Kidney epithelial cell (primary cell): Measurements from ENCODE around the gene ATXN7L1. TPM values are rescaled to one million over a fixed set of nuclear protein-coding genes. Genes with fewer than 3 reads are reported as not detected.

Experiments used
- DNase-seq: peaks from one replicate; pipeline ENCODE4 v3.0.0-alpha.2; 2010; ENCODE audit warnings: low read depth
- H3K27me3 ChIP-seq: 2 replicates; pipeline ENCODE4 v1.6.0; 2011; ENCODE audit warnings: low read length; ENCODE audit not compliant: control insufficient read depth, insufficient read depth
- H3K36me3 ChIP-seq: 2 replicates; pipeline ENCODE4 v1.5.1; 2011; ENCODE audit warnings: low read length; ENCODE audit not compliant: control insufficient read depth, insufficient read depth
- H3K4me3 ChIP-seq: 2 replicates; pipeline ENCODE4 v1.5.1; 2011; ENCODE audit warnings: low read depth, mild to moderate bottlenecking, control low read depth, low read length
- total RNA-seq: library from RNA; depleted of rRNA; stranded (reverse); fragments of >200 nt; gene quantifications from 2 replicates; pipeline ENCODE4 v1.2.3, GENCODE V29; 2015
- TF ChIP-seq, protein P1 (sequence below): IDR thresholded peaks from 2 replicates; pipeline ENCODE4 v1.5.1; 2011; ENCODE audit warnings: mild to moderate bottlenecking, moderate library complexity, low read length, control low read depth, inconsistent platforms; ENCODE audit not compliant: insufficient read depth, poor library complexity, severe bottlenecking

The ATXN7L1 gene
- total RNA-seq, 1 donor from 2014 or later = 2.4 TPM

DNA sequence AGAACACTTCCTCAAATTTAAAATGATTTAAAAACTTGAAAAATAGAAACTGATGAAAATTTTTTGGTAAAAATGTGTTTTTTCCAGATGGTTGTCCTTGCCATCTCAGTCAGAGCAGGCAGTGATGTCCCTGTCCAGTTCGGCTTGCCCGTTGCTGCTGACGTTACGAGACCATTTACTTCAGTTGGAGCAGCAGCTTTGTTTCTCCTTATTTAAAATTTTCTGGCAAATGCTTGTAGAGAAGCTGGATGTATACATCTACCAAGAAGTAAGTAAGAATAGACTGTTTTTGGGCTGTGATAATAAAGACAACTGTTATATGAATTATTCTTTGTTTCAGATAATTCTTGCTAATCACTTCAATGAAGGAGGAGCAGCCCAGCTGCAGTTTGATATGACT is 311.2 kb downstream of the ATXN7L1 start:
- H3K36me3 ChIP-seq = no peaks in the 10 kb centered on the region
- no peak for DNase-seq
- no peak overlapping the region for H3K4me3 ChIP-seq
- TF ChIP-seq, protein P1, sequence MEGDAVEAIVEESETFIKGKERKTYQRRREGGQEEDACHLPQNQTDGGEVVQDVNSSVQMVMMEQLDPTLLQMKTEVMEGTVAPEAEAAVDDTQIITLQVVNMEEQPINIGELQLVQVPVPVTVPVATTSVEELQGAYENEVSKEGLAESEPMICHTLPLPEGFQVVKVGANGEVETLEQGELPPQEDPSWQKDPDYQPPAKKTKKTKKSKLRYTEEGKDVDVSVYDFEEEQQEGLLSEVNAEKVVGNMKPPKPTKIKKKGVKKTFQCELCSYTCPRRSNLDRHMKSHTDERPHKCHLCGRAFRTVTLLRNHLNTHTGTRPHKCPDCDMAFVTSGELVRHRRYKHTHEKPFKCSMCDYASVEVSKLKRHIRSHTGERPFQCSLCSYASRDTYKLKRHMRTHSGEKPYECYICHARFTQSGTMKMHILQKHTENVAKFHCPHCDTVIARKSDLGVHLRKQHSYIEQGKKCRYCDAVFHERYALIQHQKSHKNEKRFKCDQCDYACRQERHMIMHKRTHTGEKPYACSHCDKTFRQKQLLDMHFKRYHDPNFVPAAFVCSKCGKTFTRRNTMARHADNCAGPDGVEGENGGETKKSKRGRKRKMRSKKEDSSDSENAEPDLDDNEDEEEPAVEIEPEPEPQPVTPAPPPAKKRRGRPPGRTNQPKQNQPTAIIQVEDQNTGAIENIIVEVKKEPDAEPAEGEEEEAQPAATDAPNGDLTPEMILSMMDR = no peak
- H3K27me3 ChIP-seq = no peaks in the 10 kb centered on the region

DNA sequence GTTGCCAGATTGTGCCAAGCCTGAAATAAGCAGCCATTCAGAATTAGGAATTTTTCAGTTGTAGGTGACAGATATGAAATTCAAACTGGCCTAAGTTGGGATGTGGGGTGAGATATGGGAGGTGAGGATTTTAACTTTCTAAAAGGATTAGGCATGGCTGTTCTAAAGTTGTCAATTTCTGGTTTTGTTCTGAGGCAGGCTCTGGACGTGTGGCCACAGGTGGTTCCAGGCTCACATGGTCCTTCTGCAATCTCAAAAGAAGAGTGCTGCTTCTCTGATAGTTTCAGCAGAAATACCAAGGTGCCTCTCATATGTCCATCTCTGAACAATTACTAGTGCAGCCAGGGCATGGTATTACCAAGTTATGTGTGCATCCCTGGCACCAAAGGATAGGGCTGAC is 316.5 kb downstream of the ATXN7L1 start:
- DNase-seq = no peak
- H3K27me3 ChIP-seq = no peaks in the 10 kb centered on the region
- H3K36me3 ChIP-seq = peaks cover 2% of the 10 kb centered on the region

More for the DNA sequence above, 316.5 kb downstream of the ATXN7L1 start:
- TF ChIP-seq, protein P1 = no peak
- H3K4me3 ChIP-seq = no peak overlapping the region

Other genes with a start within 250 kb of the ATXN7L1 start
- 0.55 and 0.96 TPM in 2 replicates for gene CDHR3, start 86.7 kb upstream of the ATXN7L1 start, total RNA-seq
- gene SYPL1, start 235.7 kb upstream of the ATXN7L1 start, total RNA-seq = 67.9 and 69.0 TPM in 2 replicates